22Rv1 (cell line): ENCODE measurements around the gene CDK14.

Source experiments
- CTCF ChIP-seq: fragments of 450-650 bp; IDR thresholded peaks from 2 replicates; pipeline ENCODE4 v1.5.1; 2017; ENCODE audit warnings: mild to moderate bottlenecking
- ZFX ChIP-seq: fragments of 450-650 bp; IDR thresholded peaks from 2 replicates; pipeline ENCODE4 v1.6.1; 2017; ENCODE audit warnings: antibody characterized with exemption, borderline replicate concordance

- TF ChIP-seq CTCF (no peak), ZFX (no peak)
These were observed 296.1 kb downstream of the CDK14 start for GRCh38 chr7:90892213-90892612.
